GM23338 (cell line): ENCODE data around the gene SPSB4. TPM values are rescaled to one million over a fixed set of nuclear protein-coding genes. Genes with fewer than 3 reads are reported as not detected.

Experiments
- ATAC-seq: fragments of 200-7000 bp; cut with Tn5 transposase; 3 replicates; pipeline ENCODE4 v1.9.1; 2020
- DNase-seq: peaks from one replicate; pipeline ENCODE4 v3.0.0-alpha.2; 2015; ENCODE audit warnings: low spot score
- H2AFZ ChIP-seq: fragments of 200-600 bp; sonication (generic); 2 replicates; pipeline ENCODE4 v1.8.0; 2016; ENCODE audit warnings: antibody characterized with exemption, mild to moderate bottlenecking, moderate library complexity
- H3F3A ChIP-seq: fragments of 200-600 bp; sonication (generic); replicated peaks from 2 replicates; pipeline ENCODE4 v1.8.0; 2017; ENCODE audit warnings: antibody characterized with exemption, mixed run types, low read depth
- H3K27ac ChIP-seq: fragments of 200-600 bp; sonication (generic); 2 replicates; pipeline ENCODE4 v1.6.1; 2016; ENCODE audit warnings: low read depth
- H3K27me3 ChIP-seq: fragments of 200-600 bp; sonication (generic); 2 replicates; pipeline ENCODE4 v1.8.0; 2016; ENCODE audit warnings: mild to moderate bottlenecking, mixed run types, moderate library complexity; ENCODE audit not compliant: insufficient read depth
- H3K36me3 ChIP-seq: fragments of 200-600 bp; sonication (generic); 2 replicates; pipeline ENCODE4 v1.8.0; 2016; ENCODE audit warnings: mild to moderate bottlenecking; ENCODE audit not compliant: insufficient read depth
- H3K4me1 ChIP-seq: fragments of 200-600 bp; sonication (generic); 2 replicates; pipeline ENCODE4 v1.8.0; 2016; ENCODE audit warnings: mild to moderate bottlenecking, moderate library complexity; ENCODE audit not compliant: insufficient read depth
- H3K4me2 ChIP-seq: fragments of 200-600 bp; sonication (generic); 2 replicates; pipeline ENCODE4 v1.7.1; 2017; ENCODE audit warnings: mixed run types
- H3K4me3 ChIP-seq: fragments of 200-600 bp; sonication (generic); 2 replicates; pipeline ENCODE4 v1.6.1; 2016; ENCODE audit warnings: mixed run types
- H3K79me2 ChIP-seq: fragments of 200-600 bp; sonication (generic); replicated peaks from 2 replicates; pipeline ENCODE4 v1.8.0; 2017; ENCODE audit warnings: mild to moderate bottlenecking; ENCODE audit not compliant: insufficient read depth
- H3K9me2 ChIP-seq: fragments of 200-600 bp; sonication (generic); 2 replicates; pipeline ENCODE4 v1.8.0; 2017; ENCODE audit not compliant: insufficient read depth
- H4K20me1 ChIP-seq: fragments of 200-600 bp; sonication (generic); replicated peaks from 2 replicates; pipeline ENCODE4 v1.8.0; 2017; ENCODE audit warnings: mild to moderate bottlenecking; ENCODE audit not compliant: insufficient read depth
- H3K27ac Mint-ChIP-seq: 2 replicates; pipeline ENCODE4 v1.8.0; 2020; ENCODE audit warnings: inconsistent platforms, mild to moderate bottlenecking, moderate library complexity, mixed read lengths
- H3K27me3 Mint-ChIP-seq: 3 replicates; pipeline ENCODE4 v1.8.0; 2022; ENCODE audit warnings: low read depth, mild to moderate bottlenecking, moderate library complexity, mixed read lengths, inconsistent platforms; ENCODE audit not compliant: insufficient read depth, poor library complexity
- H3K36me3 Mint-ChIP-seq: 3 replicates; pipeline ENCODE4 v1.8.0; 2021; ENCODE audit warnings: low read depth, mild to moderate bottlenecking, inconsistent platforms, moderate library complexity, mixed read lengths
- H3K4me1 Mint-ChIP-seq: 3 replicates; pipeline ENCODE4 v1.8.0; 2020; ENCODE audit warnings: mild to moderate bottlenecking, inconsistent platforms, mixed read lengths
- H3K4me3 Mint-ChIP-seq: 3 replicates; pipeline ENCODE4 v1.8.0; 2021; ENCODE audit warnings: moderate library complexity, mild to moderate bottlenecking, inconsistent platforms, mixed read lengths
- H3K9me3 Mint-ChIP-seq: 3 replicates; pipeline ENCODE4 v1.8.0; 2020; ENCODE audit warnings: moderate library complexity, mild to moderate bottlenecking, inconsistent platforms, mixed read lengths
- CREB1 ChIP-seq: fragments of 250-450 bp; sonication (Bioruptor Pico); IDR thresholded peaks from 2 replicates; pipeline ENCODE4 v1.5.0; 2020; ENCODE audit warnings: low read depth, mild to moderate bottlenecking, moderate library complexity
- ETS1 ChIP-seq: IDR thresholded peaks from 2 replicates; pipeline ENCODE4 v1.6.1; 2016; ENCODE audit warnings: antibody characterized with exemption
- EZH2 ChIP-seq: fragments of 200-600 bp; sonication (generic); IDR thresholded peaks from one replicate; pipeline ENCODE4 v1.8.0; 2017; ENCODE audit warnings: antibody characterized with exemption, mild to moderate bottlenecking, low read depth; ENCODE audit not compliant: unreplicated experiment
- EZH2phosphoT487 ChIP-seq: fragments of 200-600 bp; sonication (generic); IDR thresholded peaks from one replicate; pipeline ENCODE4 v1.8.1; 2018; ENCODE audit warnings: antibody characterized with exemption; ENCODE audit not compliant: unreplicated experiment
- JUNB ChIP-seq: IDR thresholded peaks from one replicate; pipeline ENCODE4 v1.6.1; 2016; ENCODE audit warnings: antibody characterized with exemption; ENCODE audit not compliant: unreplicated experiment
- NANOG ChIP-seq: IDR thresholded peaks from 2 replicates; pipeline ENCODE4 v1.6.1; 2016; ENCODE audit warnings: antibody characterized with exemption, borderline replicate concordance
- POLR2AphosphoS5 ChIP-seq: IDR thresholded peaks from 2 replicates; pipeline ENCODE4 v1.6.1; 2016; ENCODE audit warnings: antibody characterized with exemption, low read depth
- REST ChIP-seq: IDR thresholded peaks from one replicate; pipeline ENCODE4 v1.6.1; 2018; ENCODE audit warnings: antibody characterized with exemption; ENCODE audit not compliant: unreplicated experiment
- ZNF114 ChIP-seq: fragments of 250-450 bp; sonication (Bioruptor Pico); IDR thresholded peaks from 2 replicates; pipeline ENCODE4 v1.5.0; 2020; ENCODE audit warnings: mild to moderate bottlenecking, moderate library complexity
- ZNF462 ChIP-seq: fragments of 250-450 bp; sonication (Bioruptor Pico); IDR thresholded peaks from 2 replicates; pipeline ENCODE4 v1.5.0; 2020; ENCODE audit warnings: mild to moderate bottlenecking, moderate library complexity
- polyA plus RNA-seq: library from polyadenylated mRNA; unstranded; fragments of >200 nt; fragmentation: Nextera tagmentation; extraction: Ambion mirVana; gene quantifications from 2 replicates; pipeline ENCODE4 v1.2.1, GENCODE V29; 2016
- total RNA-seq: library from RNA; depleted of rRNA; stranded (reverse); fragments of >200 nt; shearing (Covaris generic); gene quantifications from 2 replicates; pipeline ENCODE4 v1.2.3, GENCODE V29; 2014

The SPSB4 gene
- total and polyA plus RNA-seq, 2 experiments from 2014 or later = 6.7 to 25.9 TPM

DNA sequence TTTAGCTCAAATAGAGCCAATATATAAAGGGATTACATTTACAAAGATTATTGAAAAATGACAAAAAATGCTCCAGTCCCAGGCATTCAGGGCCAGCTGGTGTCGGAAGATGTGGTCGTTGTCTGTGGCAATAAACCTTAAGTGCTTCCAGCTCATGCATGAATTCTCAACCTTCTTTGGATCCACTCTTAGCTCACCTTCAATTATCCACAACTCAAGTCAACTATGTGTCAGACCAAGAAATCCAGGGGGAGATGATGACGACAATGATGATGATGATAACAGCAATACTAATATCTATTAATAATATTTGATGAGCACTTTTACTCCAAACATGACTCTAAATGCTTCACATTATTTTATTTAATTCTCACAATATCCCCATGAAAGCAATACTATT is 126.9 kb downstream of the SPSB4 start:
- no peaks in the 10 kb centered on the region for H3F3A ChIP-seq
- H4K20me1 ChIP-seq = no peaks in the 10 kb centered on the region
- no peaks in the 10 kb centered on the region for H3K9me2 ChIP-seq
- H3K79me2 ChIP-seq = no peaks in the 10 kb centered on the region
- H3K27me3 ChIP-seq = no peaks in the 10 kb centered on the region
- H3K27ac Mint-ChIP-seq = no peak overlapping the region
- no peak overlapping the region for H2AFZ ChIP-seq
- no peak overlapping the region for H3K4me3 Mint-ChIP-seq
- H3K9me3 Mint-ChIP-seq = peaks cover 21% of the 10 kb centered on the region
- H3K36me3 ChIP-seq = no peaks in the 10 kb centered on the region
- peaks cover 8% of the 10 kb centered on the region for H3K4me1 ChIP-seq
- DNase-seq = no peak
- TF ChIP-seq EZH2 (no peak), CREB1 (no peak), JUNB (no peak), ETS1 (no peak)
- H3K27ac ChIP-seq = no peak overlapping the region
- ATAC-seq = no peak
- peaks cover 14% of the 10 kb centered on the region; the same call in 2 of the 3 replicates for H3K36me3 Mint-ChIP-seq
- peaks cover 5% of the 10 kb centered on the region for H3K27me3 Mint-ChIP-seq
- H3K4me1 Mint-ChIP-seq = peaks cover 12% of the 10 kb centered on the region
- H3K4me2 ChIP-seq = no peak overlapping the region
- H3K4me3 ChIP-seq = no peak overlapping the region

DNA sequence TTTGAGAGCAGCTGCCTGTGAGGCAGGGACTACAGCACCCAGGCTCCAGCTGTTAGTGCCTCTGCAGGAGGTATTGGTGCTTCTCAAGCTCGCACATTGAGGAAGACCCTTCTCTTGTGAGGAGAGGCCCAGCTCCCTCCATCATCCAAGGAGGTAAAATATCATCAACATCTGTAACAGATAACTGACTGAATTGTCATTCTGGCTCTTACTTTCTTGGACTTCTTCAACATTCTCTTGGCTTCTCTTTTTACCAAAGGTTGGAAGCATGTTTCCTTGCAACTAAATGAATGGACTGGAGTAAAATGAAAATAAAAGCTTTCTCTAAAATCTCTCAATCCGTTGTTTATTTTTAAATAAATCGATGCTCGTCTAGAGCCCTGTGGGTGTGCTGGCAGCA is 127.4 kb downstream of the SPSB4 start:
- H3K4me2 ChIP-seq = no peak overlapping the region
- Mint-ChIP-seq H3K36me3 (peaks cover 14% of the 10 kb centered on the region; the same call in 2 of the 3 replicates), H3K27me3 (peaks cover 5% of the 10 kb centered on the region), H3K9me3 (peaks cover 21% of the 10 kb centered on the region), H3K27ac (no peak overlapping the region), H3K4me1 (peaks cover 12% of the 10 kb centered on the region), H3K4me3 (no peak overlapping the region)
- no peaks in the 10 kb centered on the region for H3K9me2 ChIP-seq
- H3K4me1 ChIP-seq = peaks cover 8% of the 10 kb centered on the region
- no peaks in the 10 kb centered on the region for H4K20me1 ChIP-seq
- H3F3A ChIP-seq = no peaks in the 10 kb centered on the region
- no peak for ATAC-seq
- H2AFZ ChIP-seq = no peak overlapping the region
- H3K36me3 ChIP-seq = no peaks in the 10 kb centered on the region
- H3K27ac ChIP-seq = no peak overlapping the region
- DNase-seq = no peak
- H3K27me3 ChIP-seq = no peaks in the 10 kb centered on the region
- H3K4me3 ChIP-seq = no peak overlapping the region
- H3K79me2 ChIP-seq = no peaks in the 10 kb centered on the region
- no peak for TF ChIP-seq EZH2phosphoT487
- no peak for TF ChIP-seq ETS1
- no peak for TF ChIP-seq ZNF114 (CRISPR knock-in tag)
- TF ChIP-seq REST = no peak
- TF ChIP-seq JUNB = no peak
- TF ChIP-seq POLR2AphosphoS5 = no peak
- TF ChIP-seq ZNF462 (CRISPR knock-in tag) = no peak
- no peak for TF ChIP-seq EZH2
- no peak for TF ChIP-seq NANOG
